WTC11 (cell line): Measurements from ENCODE around the gene EPSTI1. TPM values are rescaled to one million over a fixed set of nuclear protein-coding genes. Genes with fewer than 3 reads are reported as not detected.

Experiments
- ATAC-seq: fragments of 200-7000 bp; cut with Tn5 transposase; 2 replicates; pipeline ENCODE4 v1.10.0; 2021; ENCODE audit warnings: mild to moderate bottlenecking, moderate library complexity
- CTCF ChIA-PET: fragments of 300-600 bp; sonication (Branson Sonifier 250); formaldehyde crosslinking; loops from one replicate; lab custom pipeline; 2021; ENCODE audit warnings: antibody characterized with exemption; lab: Charles Lee
- POLR2A ChIA-PET: fragments of 350-600 bp; sonication (Branson Sonifier 250); formaldehyde crosslinking; loops from one replicate; lab custom pipeline; 2021; ENCODE audit warnings: antibody characterized with exemption; lab: Charles Lee
- DNase-seq: peaks from one replicate; pipeline ENCODE4 v3.0.0; 2021; ENCODE audit warnings: low spot score
- H3K27ac Mint-ChIP-seq: 2 replicates; pipeline ENCODE4 v1.8.0; 2021; ENCODE audit warnings: mixed read lengths
- H3K27me3 Mint-ChIP-seq: 2 replicates; pipeline ENCODE4 v1.8.0; 2021; ENCODE audit warnings: low read depth, mild to moderate bottlenecking, moderate library complexity, mixed read lengths
- H3K36me3 Mint-ChIP-seq: 2 replicates; pipeline ENCODE4 v1.8.0; 2021; ENCODE audit warnings: mixed read lengths
- H3K4me1 Mint-ChIP-seq: 2 replicates; pipeline ENCODE4 v1.8.0; 2022; ENCODE audit warnings: mixed read lengths
- H3K4me3 Mint-ChIP-seq: 2 replicates; pipeline ENCODE4 v1.8.0; 2021; ENCODE audit warnings: mild to moderate bottlenecking, moderate library complexity, mixed read lengths
- H3K9me3 Mint-ChIP-seq: 2 replicates; pipeline ENCODE4 v1.8.0; 2021; ENCODE audit warnings: mixed read lengths
- ATF2 ChIP-seq: sonication (generic); formaldehyde crosslinking; IDR thresholded peaks from 2 replicates; pipeline ENCODE4 v1.8.1; 2022; ENCODE audit warnings: low read depth, missing genetic modification reagents, borderline replicate concordance
- CBFB ChIP-seq: sonication (generic); formaldehyde crosslinking; IDR thresholded peaks from 2 replicates; pipeline ENCODE4 v1.8.1; 2022; ENCODE audit warnings: mild to moderate bottlenecking, low read depth, missing genetic modification reagents
- EMX1 ChIP-seq: fragments of 250-450 bp; sonication (Bioruptor Pico); IDR thresholded peaks from 2 replicates; pipeline ENCODE4 v1.8.0; 2021; ENCODE audit warnings: mild to moderate bottlenecking
- ESRRA ChIP-seq: sonication (generic); formaldehyde crosslinking; IDR thresholded peaks from 2 replicates; pipeline ENCODE4 v1.8.1; 2022; ENCODE audit warnings: mild to moderate bottlenecking, missing genetic modification reagents, borderline replicate concordance
- ETV6 ChIP-seq: sonication (generic); formaldehyde crosslinking; IDR thresholded peaks from 2 replicates; pipeline ENCODE4 v1.8.1; 2022; ENCODE audit warnings: mild to moderate bottlenecking, missing genetic modification reagents
- FOXP1 ChIP-seq: sonication (generic); formaldehyde crosslinking; IDR thresholded peaks from 2 replicates; pipeline ENCODE4 v1.8.0; 2022; ENCODE audit warnings: missing genetic modification reagents, mild to moderate bottlenecking, moderate library complexity, borderline replicate concordance
- IRF2 ChIP-seq: sonication (generic); formaldehyde crosslinking; IDR thresholded peaks from 2 replicates; pipeline ENCODE4 v1.8.0; 2022; ENCODE audit warnings: low read depth, missing genetic modification reagents, borderline replicate concordance
- JUN ChIP-seq: sonication (generic); formaldehyde crosslinking; IDR thresholded peaks from 2 replicates; pipeline ENCODE4 v1.8.0; 2023; ENCODE audit warnings: mild to moderate bottlenecking, missing genetic modification reagents
- MXD4 ChIP-seq: fragments of 250-450 bp; sonication (Bioruptor Pico); IDR thresholded peaks from 2 replicates; pipeline ENCODE4 v1.8.0; 2021; ENCODE audit warnings: mild to moderate bottlenecking, moderate library complexity, borderline replicate concordance
- MYBL2 ChIP-seq: sonication (generic); formaldehyde crosslinking; IDR thresholded peaks from 2 replicates; pipeline ENCODE4 v1.8.1; 2023; ENCODE audit warnings: mild to moderate bottlenecking, moderate library complexity, missing genetic modification reagents
- SP1 ChIP-seq: sonication (generic); formaldehyde crosslinking; conservative IDR thresholded peaks from 2 replicates; pipeline ENCODE4 v1.8.1; 2022; ENCODE audit warnings: missing genetic modification reagents
- TEAD4 ChIP-seq: sonication (generic); formaldehyde crosslinking; IDR thresholded peaks from 2 replicates; pipeline ENCODE4 v1.8.0; 2022; ENCODE audit warnings: mild to moderate bottlenecking, missing genetic modification reagents
- ZMAT4 ChIP-seq: fragments of 250-450 bp; sonication (Bioruptor Pico); IDR thresholded peaks from 2 replicates; pipeline ENCODE4 v1.9.0; 2021; ENCODE audit warnings: mild to moderate bottlenecking
- ZNF232 ChIP-seq: sonication (generic); formaldehyde crosslinking; IDR thresholded peaks from 2 replicates; pipeline ENCODE4 v1.8.0; 2022; ENCODE audit warnings: mild to moderate bottlenecking, missing genetic modification reagents
- ZNF281 ChIP-seq: sonication (generic); formaldehyde crosslinking; IDR thresholded peaks from 2 replicates; pipeline ENCODE4 v1.8.0; 2023; ENCODE audit warnings: mild to moderate bottlenecking, missing genetic modification reagents
- ZNF396 ChIP-seq: fragments of 250-450 bp; sonication (Bioruptor Pico); IDR thresholded peaks from 2 replicates; pipeline ENCODE4 v1.8.0; 2021; ENCODE audit warnings: mild to moderate bottlenecking, moderate library complexity, borderline replicate concordance
- ZNF425 ChIP-seq: fragments of 250-450 bp; sonication (Bioruptor Pico); conservative IDR thresholded peaks from 2 replicates; pipeline ENCODE4 v1.9.0; 2021; ENCODE audit warnings: mild to moderate bottlenecking
- total RNA-seq: library from RNA; stranded (reverse); gene quantifications from 3 replicates; pipeline ENCODE4 v1.2.3, GENCODE V29; 2021
- TF ChIP-seq, protein P1 (sequence below): sonication (generic); formaldehyde crosslinking; IDR thresholded peaks from 2 replicates; pipeline ENCODE4 v1.8.1; 2022; ENCODE audit warnings: mild to moderate bottlenecking, missing genetic modification reagents, moderate library complexity, borderline replicate concordance
- TF ChIP-seq, protein P2 (sequence below): sonication (generic); formaldehyde crosslinking; IDR thresholded peaks from 2 replicates; pipeline ENCODE4 v1.8.1; 2023; ENCODE audit warnings: mild to moderate bottlenecking, missing genetic modification reagents

EPSTI1 gene
- total RNA-seq, 1 experiment from 2014 or later, result 2.1 TPM

- Mint-ChIP-seq H3K27me3 (peaks cover 4% of the 10 kb centered on the region), H3K27ac (no peak overlapping the region), H3K4me1 (peaks cover 10% of the 10 kb centered on the region), H3K36me3 (peaks cover 3% of the 10 kb centered on the region; the same call in 1 of the 2 replicates), H3K4me3 (no peak overlapping the region), H3K9me3 (peaks cover 9% of the 10 kb centered on the region)
- no peak for TF ChIP-seq ETV6 (CRISPR knock-in tag)
- no peak for TF ChIP-seq ATF2
- no peak for TF ChIP-seq ZNF396 (CRISPR knock-in tag)
- no peak for TF ChIP-seq ESRRA
- DNase-seq (no peak), ATAC-seq (no peak)
- ChIA-PET POLR2A (no interaction called here), CTCF (no interaction called here)
These were observed 28.8 kb upstream of the EPSTI1 start for GRCh38 chr13:43020794-43021193.

DNA sequence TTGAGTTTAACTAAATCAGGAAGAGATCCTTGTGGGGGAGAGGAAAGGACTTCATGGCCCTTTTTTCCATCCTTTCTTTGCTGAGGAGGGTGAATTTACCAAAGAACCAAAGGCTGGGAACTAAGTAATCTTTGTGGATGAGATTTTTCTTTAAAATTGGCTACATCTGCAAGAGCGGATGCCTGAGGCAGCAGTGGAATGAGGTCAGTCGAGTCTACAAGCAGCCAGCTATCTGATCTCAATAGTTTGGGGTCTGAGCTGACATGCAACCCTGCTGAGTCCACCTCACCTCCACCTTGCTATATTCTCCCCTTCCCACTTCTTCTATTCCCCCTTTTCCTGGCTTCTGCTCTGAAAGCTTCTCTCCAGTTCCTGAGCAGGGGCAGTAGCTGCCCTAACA is 27.8 kb upstream of the EPSTI1 start:
- ChIA-PET POLR2A (interaction anchor here (0.5 kb wide), 1 partner anchor 699 kb away, joined by 3 read pairs; no protein-coding TSS in a partner anchor), CTCF (interaction anchor here (1.2 to 1.5 kb wide), 3 partner anchors 52 to 176 kb away, joined by 3 to 4 read pairs (median 3); no protein-coding TSS in a partner anchor)
- DNase-seq, result no peak
- H3K4me1 Mint-ChIP-seq, result peaks cover 10% of the 10 kb centered on the region
- H3K4me3 Mint-ChIP-seq, result no peak overlapping the region
- peaks cover 3% of the 10 kb centered on the region; the same call in 1 of the 2 replicates for H3K36me3 Mint-ChIP-seq
- H3K27me3 Mint-ChIP-seq, result peaks cover 4% of the 10 kb centered on the region
- ATAC-seq, result no peak
- H3K9me3 Mint-ChIP-seq, result peaks cover 11% of the 10 kb centered on the region
- TF ChIP-seq ZMAT4 (CRISPR knock-in tag) (no peak), MYBL2 (CRISPR knock-in tag) (no peak), TEAD4 (CRISPR knock-in tag) (no peak), ZNF232 (CRISPR knock-in tag) (no peak), IRF2 (CRISPR knock-in tag) (no peak), ZNF425 (CRISPR knock-in tag) (no peak), ZNF281 (CRISPR knock-in tag) (no peak), EMX1 (CRISPR knock-in tag) (no peak), ATF2 (no peak), CBFB (CRISPR knock-in tag) (no peak), JUN (CRISPR knock-in tag) (no peak), ETV6 (CRISPR knock-in tag) (no peak), FOXP1 (CRISPR knock-in tag) (no peak), MXD4 (CRISPR knock-in tag) (no peak), SP1 (CRISPR knock-in tag) (no peak)
- TF ChIP-seq, protein P1, sequence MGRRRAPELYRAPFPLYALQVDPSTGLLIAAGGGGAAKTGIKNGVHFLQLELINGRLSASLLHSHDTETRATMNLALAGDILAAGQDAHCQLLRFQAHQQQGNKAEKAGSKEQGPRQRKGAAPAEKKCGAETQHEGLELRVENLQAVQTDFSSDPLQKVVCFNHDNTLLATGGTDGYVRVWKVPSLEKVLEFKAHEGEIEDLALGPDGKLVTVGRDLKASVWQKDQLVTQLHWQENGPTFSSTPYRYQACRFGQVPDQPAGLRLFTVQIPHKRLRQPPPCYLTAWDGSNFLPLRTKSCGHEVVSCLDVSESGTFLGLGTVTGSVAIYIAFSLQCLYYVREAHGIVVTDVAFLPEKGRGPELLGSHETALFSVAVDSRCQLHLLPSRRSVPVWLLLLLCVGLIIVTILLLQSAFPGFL (CRISPR knock-in tag), result no peak
- TF ChIP-seq, protein P2, sequence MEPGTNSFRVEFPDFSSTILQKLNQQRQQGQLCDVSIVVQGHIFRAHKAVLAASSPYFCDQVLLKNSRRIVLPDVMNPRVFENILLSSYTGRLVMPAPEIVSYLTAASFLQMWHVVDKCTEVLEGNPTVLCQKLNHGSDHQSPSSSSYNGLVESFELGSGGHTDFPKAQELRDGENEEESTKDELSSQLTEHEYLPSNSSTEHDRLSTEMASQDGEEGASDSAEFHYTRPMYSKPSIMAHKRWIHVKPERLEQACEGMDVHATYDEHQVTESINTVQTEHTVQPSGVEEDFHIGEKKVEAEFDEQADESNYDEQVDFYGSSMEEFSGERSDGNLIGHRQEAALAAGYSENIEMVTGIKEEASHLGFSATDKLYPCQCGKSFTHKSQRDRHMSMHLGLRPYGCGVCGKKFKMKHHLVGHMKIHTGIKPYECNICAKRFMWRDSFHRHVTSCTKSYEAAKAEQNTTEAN, result no peak
- H3K27ac Mint-ChIP-seq, result no peak overlapping the region
